Tibial nerve (tissue), 4 donors: Measurements from ENCODE around the gene XAGE3. TPM values are rescaled to one million over a fixed set of nuclear protein-coding genes. Genes with fewer than 3 reads are reported as not detected.
"Not testable (repeated sequence)": the region's sequence is repeated elsewhere in the genome, so short reads cannot be mapped to it uniquely, and the experiment has no call there.

Experiments
- DNase-seq, 2 donors: peaks; one replicate each; pipeline ENCODE4 v3.0.0-alpha.2; 2019; ENCODE audit warnings: low spot score in 2 of 2
- H3K27ac ChIP-seq, 4 donors: fragments of 200-600 bp; sonication (generic) in 3 of 4; one replicate each; pipeline ENCODE4 v1.5.1; 2017 to 2019; ENCODE audit warnings: mild to moderate bottlenecking in 1 of 4
- H3K27me3 ChIP-seq, 2 donors: fragments of 200-600 bp; sonication (generic) in 1 of 2; one replicate each; pipeline versions ENCODE4 v1.5.1 to v1.6.0; 2017 to 2019
- H3K36me3 ChIP-seq, 3 donors: fragments of 200-600 bp; sonication (generic); one replicate each; pipeline ENCODE4 v1.5.1; 2018 to 2019
- H3K4me1 ChIP-seq, 4 donors: fragments of 200-600 bp; sonication (generic) in 3 of 4; one replicate each; pipeline ENCODE4 v1.5.1; 2017 to 2019
- H3K4me3 ChIP-seq, 4 donors: fragments of 200-600 bp; sonication (generic) in 3 of 4; one replicate each; pipeline ENCODE4 v1.5.1; 2017 to 2019; ENCODE audit warnings: mild to moderate bottlenecking in 1 of 4, moderate library complexity in 1 of 4
- H3K9me3 ChIP-seq, 4 donors: fragments of 200-600 bp; sonication (generic) in 3 of 4; one replicate each; pipeline ENCODE4 v1.5.1; 2017 to 2019
- EP300 ChIP-seq, 2 donors: sonication (generic); formaldehyde crosslinking; IDR thresholded peaks; one replicate each; pipeline ENCODE4 v1.6.1; 2017; ENCODE audit warnings: antibody characterized with exemption in 2 of 2, mild to moderate bottlenecking in 1 of 2
- POLR2A ChIP-seq, 2 donors: fragments of 450-650 bp; IDR thresholded peaks; one replicate each; pipeline ENCODE4 v1.6.1; 2017; ENCODE audit warnings: antibody characterized with exemption in 2 of 2, mild to moderate bottlenecking in 2 of 2, moderate library complexity in 2 of 2
- whole genome bisulfite sequencing, 2 donors: methylation state at CpG; one replicate each; pipeline ENCODE4 v1.1.5; 2018; 5-methylcytosine and 5-hydroxymethylcytosine counted together
- total RNA-seq, 4 donors: library from RNA; depleted of rRNA; stranded (reverse); fragments of >200 nt; gene quantifications; one replicate each; pipeline ENCODE4 v1.1.0, GENCODE V29; 2016
- TF ChIP-seq, protein P1 (sequence below), 5 experiments: fragments of 200-600 bp in 3 of 5; fragments of 450-650 bp in 2 of 5; sonication (generic) in 3 of 5; IDR thresholded peaks; one replicate each; pipeline ENCODE4 v1.5.1; 2016 to 2019; ENCODE audit warnings: antibody characterized with exemption in 5 of 5, mild to moderate bottlenecking in 3 of 5, moderate library complexity in 2 of 5

XAGE3 gene
- total RNA-seq, 4 donors from 2014 or later = not detected

DNA sequence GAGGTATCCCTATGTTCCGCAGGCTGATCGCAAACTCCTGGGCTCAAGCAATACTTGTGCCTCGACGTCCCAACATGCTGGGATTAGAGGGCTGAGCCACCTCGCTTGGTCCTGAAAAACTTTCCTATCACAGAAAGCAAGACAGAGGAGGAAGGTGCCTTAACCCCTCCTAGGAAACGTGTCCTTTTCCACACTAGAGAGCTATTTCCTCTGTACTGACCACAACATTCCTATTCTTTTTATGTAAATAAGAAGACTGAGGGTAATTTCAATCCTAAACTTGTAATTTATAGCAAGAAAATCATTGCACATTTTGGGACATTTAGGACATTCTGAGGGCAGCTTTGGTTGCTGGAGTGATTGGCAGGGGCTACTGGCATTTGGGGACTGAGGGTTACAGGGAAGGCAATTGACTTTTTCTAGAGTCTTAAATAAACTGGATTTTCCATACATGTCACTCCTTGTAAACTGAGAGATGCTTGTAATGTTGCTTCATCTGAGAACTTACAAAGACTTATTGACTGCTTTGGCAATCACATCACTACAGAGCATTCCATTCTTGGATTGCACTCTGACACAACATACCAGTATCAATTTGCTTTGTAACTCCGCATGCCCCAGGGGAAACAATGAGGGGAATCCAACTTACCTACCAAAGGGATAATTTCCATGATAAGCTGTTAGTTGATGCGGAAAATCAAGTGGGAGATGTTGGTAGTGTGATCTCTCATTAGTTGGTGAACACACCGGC, 15.6 kb downstream of the XAGE3 start:
- no peaks in the 10 kb centered on the region for H3K9me3 ChIP-seq
- WGBS, 2 donors = 63 to 76% methylated on average over 9 of the region's 9 CpGs
- H3K4me1 ChIP-seq = no peaks in the 10 kb centered on the region
- no peak overlapping the region for H3K4me3 ChIP-seq
- H3K27ac ChIP-seq = no peak overlapping the region
- no peaks in the 10 kb centered on the region for H3K36me3 ChIP-seq
- TF ChIP-seq POLR2A (IDR thresholded peaks at IDR 0.05) = no peak
- TF ChIP-seq, protein P1, sequence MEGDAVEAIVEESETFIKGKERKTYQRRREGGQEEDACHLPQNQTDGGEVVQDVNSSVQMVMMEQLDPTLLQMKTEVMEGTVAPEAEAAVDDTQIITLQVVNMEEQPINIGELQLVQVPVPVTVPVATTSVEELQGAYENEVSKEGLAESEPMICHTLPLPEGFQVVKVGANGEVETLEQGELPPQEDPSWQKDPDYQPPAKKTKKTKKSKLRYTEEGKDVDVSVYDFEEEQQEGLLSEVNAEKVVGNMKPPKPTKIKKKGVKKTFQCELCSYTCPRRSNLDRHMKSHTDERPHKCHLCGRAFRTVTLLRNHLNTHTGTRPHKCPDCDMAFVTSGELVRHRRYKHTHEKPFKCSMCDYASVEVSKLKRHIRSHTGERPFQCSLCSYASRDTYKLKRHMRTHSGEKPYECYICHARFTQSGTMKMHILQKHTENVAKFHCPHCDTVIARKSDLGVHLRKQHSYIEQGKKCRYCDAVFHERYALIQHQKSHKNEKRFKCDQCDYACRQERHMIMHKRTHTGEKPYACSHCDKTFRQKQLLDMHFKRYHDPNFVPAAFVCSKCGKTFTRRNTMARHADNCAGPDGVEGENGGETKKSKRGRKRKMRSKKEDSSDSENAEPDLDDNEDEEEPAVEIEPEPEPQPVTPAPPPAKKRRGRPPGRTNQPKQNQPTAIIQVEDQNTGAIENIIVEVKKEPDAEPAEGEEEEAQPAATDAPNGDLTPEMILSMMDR (IDR thresholded peaks at IDR 0.05) = no peak
- TF ChIP-seq EP300 (IDR thresholded peaks at IDR 0.05) = no peak
- peaks cover 0 to 31% of the 10 kb centered on the region in 2 donors for H3K27me3 ChIP-seq
- DNase-seq = no peak

DNA sequence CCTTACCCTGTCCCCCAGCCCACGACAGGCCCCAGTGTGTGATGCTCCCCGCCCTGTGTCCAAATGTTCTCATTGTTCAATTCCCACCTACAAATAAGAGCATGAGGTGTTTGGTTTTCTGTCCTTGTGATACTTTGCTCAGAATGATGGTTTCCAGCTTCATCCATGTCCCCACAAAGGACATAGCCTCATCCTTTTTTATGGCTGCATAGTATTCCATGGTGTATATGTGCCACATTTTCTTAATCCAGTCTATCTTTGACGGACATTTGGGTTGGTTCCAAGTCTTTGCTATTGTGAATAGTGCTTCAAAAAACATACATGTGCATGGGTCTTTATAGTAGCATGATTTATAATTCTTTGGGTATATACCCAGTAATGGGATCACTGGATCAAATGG, 24.3 kb downstream of the XAGE3 start:
- H3K4me1 ChIP-seq, H3K27me3 ChIP-seq, H3K36me3 ChIP-seq, H3K9me3 ChIP-seq, H3K4me3 ChIP-seq, H3K27ac ChIP-seq, DNase-seq: not testable (repeated sequence)
- 81 to 83% methylated on average over 3 of the region's 3 CpGs for WGBS, 2 donors

DNA sequence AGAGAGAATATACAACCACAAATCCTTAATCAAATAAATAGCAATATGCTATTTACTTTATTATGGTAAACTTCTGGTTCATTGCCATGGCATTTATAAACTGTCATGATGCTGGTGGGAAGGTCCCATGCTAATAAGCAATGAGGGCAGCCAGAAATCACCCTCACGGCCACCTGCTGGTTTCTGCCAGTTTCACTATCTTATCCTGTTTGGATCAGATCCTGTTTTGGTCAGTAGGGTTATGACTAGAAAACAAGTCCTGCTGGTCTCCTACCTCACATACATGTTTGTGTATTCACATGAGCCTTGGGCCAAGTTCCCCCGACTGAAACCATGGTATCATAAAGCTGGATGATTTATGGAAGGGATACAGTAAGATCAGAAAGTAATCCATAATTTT, 28.7 kb downstream of the XAGE3 start:
- Histone ChIP-seq H3K9me3 (no peaks in the 10 kb centered on the region), H3K4me3 (no peak overlapping the region), H3K27me3 (no peaks in the 10 kb centered on the region), H3K36me3 (no peaks in the 10 kb centered on the region), H3K27ac (no peak overlapping the region), H3K4me1 (no peaks in the 10 kb centered on the region)
- WGBS, 2 donors = 52 to 70% methylated on average over 2 of the region's 2 CpGs
- TF ChIP-seq EP300 (IDR thresholded peaks at IDR 0.05) (no peak), POLR2A (IDR thresholded peaks at IDR 0.05) (no peak)
- TF ChIP-seq, protein P1 (IDR thresholded peaks at IDR 0.05) = no peak
- no peak for DNase-seq

DNA sequence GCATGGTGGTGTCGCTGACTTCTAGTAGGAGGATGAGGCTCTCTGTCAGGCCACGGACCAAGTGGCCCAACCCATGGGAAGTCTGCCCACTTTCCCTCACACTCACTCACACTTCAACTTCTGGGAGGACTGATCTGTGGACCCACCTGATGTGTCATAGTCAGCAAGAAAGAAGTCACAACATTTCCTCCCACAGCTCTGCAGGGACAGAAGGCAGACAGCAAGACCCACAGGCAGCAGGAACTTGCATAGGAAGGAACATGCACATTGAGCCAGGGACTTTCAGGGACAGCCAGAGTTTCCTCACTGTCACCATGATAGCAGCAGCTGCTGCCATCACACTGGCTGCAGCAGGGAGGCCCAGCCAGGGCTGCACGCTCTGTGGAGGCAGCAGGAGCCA, 37.3 kb downstream of the XAGE3 start:
- WGBS, 2 donors = 37 to 79% methylated on average over 2 to 3 of the region's 3 CpGs
- no peaks in the 10 kb centered on the region for H3K36me3 ChIP-seq
- no peaks in the 10 kb centered on the region for H3K4me1 ChIP-seq
- TF ChIP-seq, protein P1 (IDR thresholded peaks at IDR 0.05) = no peak
- TF ChIP-seq POLR2A (IDR thresholded peaks at IDR 0.05) = no peak
- TF ChIP-seq EP300 (IDR thresholded peaks at IDR 0.05) = no peak
- no peaks in the 10 kb centered on the region for H3K9me3 ChIP-seq
- no peak overlapping the region for H3K27ac ChIP-seq
- H3K4me3 ChIP-seq = no peak overlapping the region
- no peak for DNase-seq
- no peaks in the 10 kb centered on the region for H3K27me3 ChIP-seq

DNA sequence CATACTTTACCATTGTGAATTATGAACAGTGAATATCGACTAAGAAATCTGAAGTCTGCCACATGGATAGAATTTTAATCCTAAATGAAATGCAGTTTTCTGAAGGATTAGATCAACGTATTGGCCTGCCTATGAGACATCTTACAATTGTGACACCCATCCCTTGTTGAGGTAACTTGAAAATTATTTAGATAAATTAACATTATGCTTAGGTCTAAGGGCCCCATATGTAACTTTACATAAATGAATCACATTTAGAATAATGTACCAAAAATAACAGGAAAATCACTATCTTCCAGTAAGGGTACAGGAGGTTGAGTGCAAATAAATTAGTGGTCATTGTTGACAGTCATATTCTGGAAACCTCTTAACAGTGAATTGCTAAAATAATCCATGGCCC, 43.3 kb downstream of the XAGE3 start:
- no peak overlapping the region for H3K27ac ChIP-seq
- TF ChIP-seq, protein P1 (IDR thresholded peaks at IDR 0.05) = no peak
- no peak for TF ChIP-seq EP300 (IDR thresholded peaks at IDR 0.05)
- no peak for TF ChIP-seq POLR2A (IDR thresholded peaks at IDR 0.05)
- H3K36me3 ChIP-seq = no peaks in the 10 kb centered on the region
- H3K9me3 ChIP-seq = no peaks in the 10 kb centered on the region
- no peak for DNase-seq
- 61 to 72% methylated on average over 2 of the region's 2 CpGs for WGBS, 2 donors
- H3K4me3 ChIP-seq = no peak overlapping the region
- no peaks in the 10 kb centered on the region for H3K27me3 ChIP-seq
- H3K4me1 ChIP-seq = no peaks in the 10 kb centered on the region
